ENCODE results near the gene UBR3.

UBR3 gene

DNA sequence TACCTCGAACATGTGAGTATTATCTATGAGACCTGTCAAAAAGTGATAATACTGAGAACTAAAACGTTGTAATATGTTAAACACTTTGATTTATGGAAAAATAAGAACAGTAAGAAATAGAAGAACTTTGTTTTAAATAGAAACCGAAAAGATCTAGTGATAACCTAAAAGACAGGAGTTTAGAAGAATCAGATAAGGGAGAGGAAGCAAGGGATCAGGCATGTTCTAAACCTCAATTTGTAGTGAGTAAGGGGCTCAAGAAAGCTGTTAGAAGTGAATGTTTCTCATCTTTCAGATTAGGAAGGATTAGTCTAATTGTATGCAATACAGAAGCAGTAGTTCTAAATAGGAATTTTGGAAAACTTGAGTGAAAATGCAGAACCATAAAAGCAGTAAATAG, 182.0 kb downstream of the UBR3 start:
- DNase-seq, result no peak

DNA sequence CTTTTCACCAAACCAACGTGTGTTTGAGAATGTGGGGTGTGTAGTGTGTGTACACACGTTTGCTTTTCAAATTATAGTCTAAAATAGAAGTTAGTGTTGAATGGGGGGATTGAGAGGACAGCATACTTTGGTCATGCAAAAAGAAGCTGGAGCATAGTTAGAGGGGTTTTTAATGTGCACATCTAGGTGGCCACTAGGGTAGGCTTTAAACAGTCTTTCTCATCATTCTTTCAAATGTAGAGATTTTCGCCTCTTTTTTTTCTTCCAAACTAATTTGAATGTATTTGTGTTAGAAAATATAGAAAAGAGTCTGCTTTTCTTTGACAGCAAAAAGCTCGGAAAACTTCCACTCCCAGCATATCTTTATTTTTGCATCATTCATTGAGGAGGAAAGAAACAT, 185.5 kb downstream of the UBR3 start:
- no peak for DNase-seq

DNA sequence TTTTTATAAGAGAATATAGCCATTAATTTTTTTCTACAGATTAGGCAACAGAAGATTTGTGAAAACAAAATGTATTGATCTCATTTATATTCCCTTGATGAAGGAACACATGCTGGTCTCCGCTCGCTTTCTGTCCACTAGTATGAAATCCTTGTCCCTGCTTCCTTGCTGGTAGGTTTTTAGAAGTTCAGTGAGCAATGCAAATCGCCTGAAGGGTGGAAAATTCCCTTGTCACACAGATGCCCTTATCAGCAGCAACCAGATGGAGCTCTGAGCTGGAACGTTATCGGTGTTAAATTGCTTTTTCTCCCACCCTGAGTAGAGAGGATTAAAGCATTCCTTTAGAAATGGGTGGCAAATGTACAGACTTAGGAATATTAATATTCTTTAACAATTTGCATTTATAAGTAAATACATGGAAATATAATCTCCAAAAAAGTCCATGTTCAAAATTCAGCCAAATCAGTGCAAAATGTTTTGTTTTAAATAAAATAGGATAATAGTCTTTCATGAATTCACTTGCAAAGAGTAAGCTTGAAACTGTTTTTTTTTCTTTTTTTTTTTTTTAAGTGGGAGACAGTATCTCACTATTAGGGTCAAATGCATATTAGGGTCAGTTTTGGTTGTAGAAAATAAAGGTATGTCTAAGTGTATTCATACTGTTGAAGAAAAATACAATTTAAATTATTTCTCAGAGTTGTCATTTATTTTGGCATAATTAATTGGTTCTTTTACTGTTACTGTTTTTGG, 186.7 kb downstream of the UBR3 start:
- no peak for DNase-seq

DNA sequence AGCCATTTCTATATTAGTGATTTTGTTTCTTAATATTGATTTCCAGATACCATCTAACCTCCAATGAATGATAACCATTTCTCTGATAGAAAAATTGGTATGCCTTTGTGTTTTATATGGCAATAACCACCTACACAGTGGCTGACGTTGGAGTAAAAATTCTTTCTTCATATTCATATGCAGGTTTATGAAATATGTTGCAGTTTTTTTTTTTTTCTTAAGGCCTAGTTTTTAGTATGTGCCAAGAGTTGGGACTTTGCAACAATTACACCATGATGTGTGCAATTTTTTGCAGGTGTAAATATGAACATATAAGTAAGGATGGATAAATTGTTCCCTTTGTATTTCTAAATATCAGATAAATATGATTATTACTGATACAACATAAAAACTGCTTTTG, 187.5 kb downstream of the UBR3 start:
- no peak for DNase-seq

DNA sequence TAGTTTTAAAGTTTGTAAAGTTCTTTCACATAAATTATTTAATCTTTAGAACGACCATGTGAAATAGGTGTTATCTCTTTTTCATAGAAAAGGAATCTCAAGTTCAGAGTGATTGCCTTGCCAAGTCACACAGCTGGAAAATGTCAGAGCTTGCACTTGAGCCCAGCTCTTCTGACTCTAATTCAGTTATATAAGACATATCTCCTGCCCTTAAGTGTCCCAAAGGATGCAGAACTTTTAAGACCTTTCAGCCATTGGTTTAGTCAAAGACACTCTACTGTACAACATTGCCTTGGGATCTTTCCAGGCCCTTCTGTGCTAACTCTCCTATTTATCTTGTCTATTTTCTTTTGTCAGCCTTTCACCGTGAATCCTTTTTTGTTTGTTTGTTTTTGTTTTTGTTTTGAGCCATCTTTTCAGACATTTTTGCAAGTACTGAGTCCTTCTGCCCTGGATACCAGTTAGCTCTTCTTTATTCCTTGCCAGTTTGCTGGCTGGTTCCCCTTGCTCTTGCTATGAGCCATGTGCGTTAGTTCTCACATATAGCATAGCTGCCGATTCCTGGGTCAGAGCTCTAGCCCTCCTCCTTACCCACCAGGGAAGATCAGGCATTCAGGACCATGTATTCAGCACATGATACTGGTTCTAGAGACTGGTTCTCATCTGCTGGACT, 190.7 kb downstream of the UBR3 start:
- DNase-seq, result no peak

DNA sequence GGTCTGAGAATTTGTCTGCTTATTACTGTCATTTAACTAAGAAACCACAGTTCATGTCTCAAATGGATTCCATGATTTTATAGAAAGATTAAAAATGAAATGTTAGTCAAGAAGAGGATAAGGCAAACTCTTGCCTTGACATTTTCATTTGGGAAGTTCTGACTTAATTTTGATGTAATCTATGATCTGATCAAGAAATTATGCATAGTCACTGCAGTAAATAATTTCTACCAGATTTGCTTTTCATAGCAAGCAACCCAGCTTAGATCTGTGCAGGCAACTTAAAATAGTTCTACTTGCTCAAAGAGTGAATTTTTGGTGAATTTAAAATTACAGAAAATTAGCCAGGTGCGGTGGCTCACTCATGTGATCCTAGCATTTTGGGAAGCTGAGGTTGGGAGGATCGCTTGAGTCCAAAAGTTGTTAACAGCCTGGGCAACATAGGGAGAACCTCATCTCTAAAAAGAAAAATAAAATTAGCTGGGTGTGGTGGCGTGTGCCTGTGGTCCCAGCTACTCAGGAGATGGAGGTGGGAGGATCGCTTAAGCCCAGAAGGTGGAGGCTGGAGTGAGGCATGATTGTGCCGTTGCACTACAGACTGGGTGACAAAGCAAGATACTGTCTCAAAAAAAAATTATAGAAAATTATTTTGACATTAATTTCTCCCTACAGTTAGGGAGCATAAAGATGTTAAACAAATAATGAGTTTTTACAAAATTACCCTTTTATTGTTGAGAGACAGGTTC, 192.0 kb downstream of the UBR3 start:
- DNase-seq, result no peak

DNA sequence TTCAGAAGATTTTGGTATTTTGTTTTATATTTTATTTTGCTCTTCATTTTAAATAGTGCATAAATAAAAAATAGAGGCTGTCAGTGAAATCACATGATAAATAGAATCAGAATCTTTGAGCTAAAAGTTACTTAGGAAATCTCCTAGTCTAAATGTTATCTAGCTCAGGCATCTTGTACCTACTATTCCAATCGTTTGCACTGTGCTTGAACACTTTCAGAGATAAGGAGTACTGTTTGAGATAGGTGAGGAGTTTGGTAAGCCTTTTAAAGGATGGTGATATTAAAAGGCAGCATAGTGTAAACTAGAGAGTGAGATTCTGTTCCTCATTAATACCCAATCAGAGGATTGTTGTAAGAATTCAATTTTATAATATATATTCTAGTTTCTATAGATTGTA, 193.5 kb downstream of the UBR3 start:
- no peak for DNase-seq

DNA sequence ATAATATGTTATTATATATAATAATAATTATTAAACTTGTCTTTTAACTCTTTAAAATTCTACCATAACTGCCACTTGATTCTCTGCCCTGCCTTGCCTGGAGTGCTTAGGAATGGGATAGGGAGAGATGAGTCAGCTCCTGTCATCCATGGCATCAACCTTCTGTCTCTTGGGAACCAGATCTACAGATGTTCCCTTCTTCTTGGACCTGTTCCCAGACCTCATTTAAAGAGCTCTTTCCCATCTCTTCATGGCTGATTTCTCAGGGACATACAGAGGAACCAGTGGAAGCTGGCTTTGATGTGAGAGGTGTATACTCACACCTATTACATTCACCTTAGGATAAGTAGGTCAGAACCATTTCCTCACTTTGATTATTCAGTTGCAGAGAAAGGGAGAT, 195.4 kb downstream of the UBR3 start:
- no peak for DNase-seq

DNA sequence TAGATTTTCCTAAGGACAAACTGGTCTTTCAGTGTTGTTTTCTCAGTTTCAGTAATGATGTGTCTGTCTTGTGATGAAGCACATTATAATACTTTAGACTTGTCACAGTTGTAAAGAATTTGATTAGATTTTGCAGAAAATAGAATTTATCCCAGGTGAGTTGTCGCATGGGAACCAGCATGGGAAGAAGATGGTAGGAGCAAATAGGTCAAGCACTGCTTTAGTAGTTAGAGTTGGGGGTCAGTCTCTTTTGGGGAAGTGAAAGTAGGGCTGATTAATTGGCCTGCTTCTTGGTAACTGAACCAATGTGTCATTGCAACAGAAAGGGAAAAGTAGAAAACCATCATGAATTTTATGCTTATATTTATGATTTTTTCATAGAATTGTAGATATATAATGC, 197.5 kb downstream of the UBR3 start:
- DNase-seq, result no peak

DNA sequence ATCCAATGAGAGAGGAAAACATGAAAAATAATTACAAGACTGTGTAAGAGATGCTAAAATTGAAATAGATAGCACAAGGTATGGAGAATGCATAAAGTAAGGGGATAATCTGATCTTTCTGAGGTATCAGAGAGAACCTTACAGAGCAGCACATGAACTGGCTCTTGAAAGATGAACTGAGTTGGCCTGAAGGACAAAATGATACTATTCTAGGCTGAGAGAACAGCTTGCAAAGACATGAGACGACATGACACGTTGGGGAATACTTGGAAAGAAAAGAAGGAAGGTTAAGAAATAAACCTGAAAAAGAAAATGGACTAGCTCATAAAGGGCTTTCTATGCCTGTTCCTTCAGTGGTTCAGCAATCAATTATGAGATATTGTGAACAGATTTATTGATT, 198.0 kb downstream of the UBR3 start:
- no peak for DNase-seq

DNA sequence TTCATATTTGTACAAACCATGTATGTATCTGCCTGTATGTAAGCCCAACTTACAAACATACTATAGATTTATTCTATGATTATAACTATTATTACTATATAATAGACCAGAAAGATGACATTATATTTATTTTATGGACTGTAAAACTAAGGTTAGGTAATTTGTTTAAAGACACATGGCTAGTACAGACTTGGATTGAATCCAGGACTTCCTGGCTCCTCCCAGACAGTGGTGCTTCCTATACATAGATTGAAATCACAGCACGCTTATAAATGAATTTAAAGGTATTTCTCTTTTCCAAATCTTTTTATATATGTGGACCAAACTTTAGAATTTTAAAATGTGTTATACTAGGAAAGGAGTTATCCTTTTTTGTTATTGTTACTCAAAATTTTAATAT, 199.1 kb downstream of the UBR3 start:
- DNase-seq, result no peak

DNA sequence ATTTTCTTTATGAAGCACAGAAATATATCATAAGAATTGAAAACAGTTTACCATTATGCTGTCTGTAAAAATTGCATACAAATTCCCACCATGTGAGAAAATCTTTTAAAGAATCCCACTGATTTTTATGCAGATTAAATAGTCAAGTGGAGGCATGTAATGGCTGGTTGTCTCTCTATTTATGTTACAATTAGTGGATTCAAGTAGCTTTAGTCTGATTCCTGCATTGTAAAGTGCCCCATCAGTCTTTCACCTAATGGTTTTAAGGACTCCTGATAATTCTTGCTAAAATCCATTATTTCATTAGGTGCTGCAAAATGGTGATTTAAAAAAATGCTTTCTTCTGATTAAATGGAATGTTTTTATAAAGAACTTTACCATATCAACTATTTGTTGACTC, 202.3 kb downstream of the UBR3 start:
- DNase-seq, result no peak

DNA sequence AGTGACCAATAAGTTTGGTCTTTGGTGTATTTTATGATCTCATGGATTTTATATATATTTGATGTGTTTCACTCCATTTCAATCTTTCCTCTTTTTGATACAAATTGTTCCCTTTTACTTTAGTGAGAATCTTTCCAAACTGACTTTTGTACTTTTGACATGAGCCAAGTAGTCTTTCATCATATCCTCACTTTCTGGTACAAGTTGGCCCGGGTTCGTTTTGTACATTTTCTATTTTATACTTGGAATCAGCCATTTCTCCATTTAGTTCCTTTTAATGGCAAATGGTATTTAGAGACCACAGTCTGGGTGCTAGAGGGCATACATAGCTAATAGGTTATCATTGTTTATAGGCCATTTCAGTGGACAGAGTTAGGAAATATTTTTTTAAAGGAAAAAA, 202.8 kb downstream of the UBR3 start:
- DNase-seq, result no peak

DNA sequence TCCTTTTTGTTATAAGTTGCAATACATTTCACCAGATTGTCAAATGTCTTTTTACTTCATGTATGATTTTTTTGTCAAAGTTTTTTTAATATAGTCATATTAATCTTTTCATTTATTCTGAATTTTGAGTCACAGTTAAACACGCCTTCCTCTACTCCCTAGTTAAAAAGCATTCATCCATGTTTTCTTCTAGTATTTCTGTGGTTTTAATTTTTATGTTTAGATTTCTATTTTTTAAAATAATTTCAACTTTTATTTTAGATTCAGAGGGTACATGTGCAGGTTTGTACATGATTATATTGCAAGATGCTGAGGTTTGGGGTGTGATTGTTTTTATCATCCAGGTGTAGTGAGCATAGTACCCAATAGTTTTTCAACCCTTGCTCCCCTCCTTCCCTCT, 204.0 kb downstream of the UBR3 start:
- DNase-seq, result no peak

DNA sequence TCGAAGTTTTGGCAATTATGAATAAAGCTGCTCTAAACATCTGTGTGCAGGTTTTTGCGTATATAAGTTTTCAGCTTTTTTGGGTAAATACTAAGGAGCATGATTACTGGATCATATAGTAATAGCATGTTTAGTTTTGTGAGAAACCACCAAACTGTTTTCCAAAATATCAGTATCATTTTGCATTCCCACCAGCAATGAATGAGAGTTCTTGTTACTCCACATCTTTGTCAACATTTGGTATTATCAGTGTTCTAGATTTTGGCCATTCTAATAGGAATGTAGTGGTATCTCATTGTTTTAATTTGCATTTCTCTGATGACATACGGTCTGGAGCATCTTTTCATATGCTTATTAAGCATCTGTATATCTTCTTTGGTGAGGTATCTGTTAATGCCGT, 207.3 kb downstream of the UBR3 start:
- DNase-seq, result no peak

DNA sequence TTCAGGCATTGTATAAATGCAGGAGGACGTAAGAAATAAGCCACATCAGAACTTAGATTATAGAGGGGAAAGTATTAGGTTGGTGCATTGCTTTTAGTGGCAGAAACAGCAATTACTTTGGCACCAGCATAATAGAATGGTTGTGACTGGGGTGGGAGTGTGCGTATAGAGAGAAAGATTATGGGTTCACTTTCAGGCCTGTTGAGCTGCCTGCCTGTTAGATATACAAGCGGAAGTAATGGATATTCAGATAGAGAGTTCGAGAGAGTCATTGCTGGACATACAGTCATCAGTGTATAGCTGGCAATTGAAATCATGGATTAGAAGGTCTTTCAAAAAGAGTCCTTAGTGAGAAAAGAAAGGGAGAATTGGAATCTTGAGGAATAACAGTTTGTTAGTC, 211.5 kb downstream of the UBR3 start:
- no peak for DNase-seq

DNA sequence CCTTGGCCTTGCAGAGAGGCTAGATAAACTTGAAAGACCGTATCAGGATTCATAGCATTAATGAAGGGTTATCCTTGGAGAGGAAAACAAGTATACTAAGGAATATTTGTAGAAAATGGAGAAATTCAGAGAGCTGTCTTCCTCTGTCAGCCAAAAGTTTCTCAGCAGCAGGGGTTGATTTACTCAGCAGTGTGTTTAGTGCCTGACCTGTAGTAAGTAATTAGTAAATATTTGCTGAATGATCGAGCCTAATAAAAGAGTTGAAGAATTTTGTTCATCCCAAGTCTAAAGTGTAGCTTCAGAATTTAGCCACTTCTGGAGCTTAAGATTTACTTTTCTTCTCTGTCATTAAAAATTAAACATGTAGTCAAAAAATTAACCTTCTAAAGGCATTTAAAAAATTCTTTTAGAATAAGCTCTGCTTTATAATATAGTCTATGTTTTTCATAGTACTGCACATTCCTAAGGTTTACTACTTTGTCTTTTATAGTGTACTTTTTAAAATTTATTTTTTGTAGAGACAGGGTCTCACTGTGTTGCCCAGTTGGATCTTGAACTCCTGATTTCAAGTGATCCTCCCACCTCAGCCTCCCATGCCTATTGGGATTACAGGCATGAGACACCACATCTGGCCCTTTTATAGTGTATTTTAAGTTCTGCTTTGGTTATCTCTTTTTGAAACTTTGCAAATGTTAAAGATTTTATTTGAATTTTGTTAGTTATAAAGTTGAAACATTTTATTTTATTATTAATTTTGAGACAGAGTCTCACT, 212.3 kb downstream of the UBR3 start:
- no peak for DNase-seq

DNA sequence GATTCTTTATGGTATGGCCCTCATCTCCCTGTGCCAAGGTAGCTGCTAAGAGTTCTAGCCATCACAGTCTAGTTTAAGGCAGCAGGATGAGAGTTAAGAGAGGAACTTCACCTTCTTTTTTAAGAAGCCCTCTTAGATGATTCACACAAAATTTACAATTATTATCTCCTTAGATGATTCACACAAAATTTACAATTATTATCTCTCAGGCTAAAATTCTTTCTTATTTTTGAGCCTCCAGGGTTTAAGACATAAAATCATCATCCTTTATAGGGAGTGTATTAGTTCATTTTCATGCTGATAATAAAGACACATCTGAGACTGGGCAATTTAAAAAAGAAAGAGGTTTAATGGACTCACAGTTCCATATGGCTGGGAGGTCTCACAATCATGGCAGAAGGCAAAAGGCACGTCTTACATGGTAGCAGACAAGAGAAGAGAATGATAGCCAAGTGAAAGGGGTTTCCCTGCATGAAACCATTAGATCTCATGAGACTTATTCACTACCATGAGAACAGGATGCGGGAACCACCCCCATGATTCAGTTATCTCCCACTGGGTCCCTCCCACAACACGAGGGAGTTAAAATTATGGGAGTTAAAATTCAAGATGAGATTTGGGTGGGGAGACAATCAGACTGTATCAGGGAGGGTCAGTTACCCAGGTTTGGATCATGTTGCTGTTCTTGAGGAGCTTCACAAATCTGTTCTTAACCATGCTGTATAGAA, 217.7 kb downstream of the UBR3 start:
- DNase-seq, result no peak

DNA sequence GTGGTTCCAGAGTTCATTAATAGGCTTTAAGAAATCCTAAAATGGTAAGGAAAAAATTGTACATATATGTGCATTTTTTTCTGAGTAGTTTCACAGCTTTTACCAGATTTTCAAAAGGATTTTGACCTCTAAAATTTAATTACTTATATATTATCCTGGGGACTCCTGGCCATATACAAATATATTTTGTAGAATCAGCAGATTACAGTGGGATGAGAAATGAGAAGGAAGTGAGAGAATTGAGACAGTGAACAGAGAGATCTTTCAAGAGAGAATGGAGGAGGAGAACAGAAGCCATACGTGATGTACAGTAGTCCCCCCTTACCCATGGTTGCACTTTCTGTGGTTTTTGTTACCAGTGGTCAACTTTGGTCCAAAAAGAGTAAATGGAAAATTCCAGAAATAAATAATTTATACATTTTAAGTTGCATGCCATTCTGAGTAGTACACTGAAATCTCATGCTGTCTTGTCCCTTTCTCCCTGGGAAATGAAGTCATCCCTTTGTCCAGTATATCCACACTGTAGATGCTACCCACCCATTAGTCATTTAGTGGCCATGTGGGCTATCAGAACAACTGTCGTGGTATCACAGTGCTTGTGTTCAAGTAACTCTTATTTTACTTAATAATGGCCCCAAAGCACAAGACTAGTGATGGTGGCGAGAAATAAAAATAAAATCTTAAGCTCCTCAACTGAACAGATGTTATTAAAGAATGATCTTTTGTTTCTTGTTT, 220.2 kb downstream of the UBR3 start:
- DNase-seq, result no peak

DNA sequence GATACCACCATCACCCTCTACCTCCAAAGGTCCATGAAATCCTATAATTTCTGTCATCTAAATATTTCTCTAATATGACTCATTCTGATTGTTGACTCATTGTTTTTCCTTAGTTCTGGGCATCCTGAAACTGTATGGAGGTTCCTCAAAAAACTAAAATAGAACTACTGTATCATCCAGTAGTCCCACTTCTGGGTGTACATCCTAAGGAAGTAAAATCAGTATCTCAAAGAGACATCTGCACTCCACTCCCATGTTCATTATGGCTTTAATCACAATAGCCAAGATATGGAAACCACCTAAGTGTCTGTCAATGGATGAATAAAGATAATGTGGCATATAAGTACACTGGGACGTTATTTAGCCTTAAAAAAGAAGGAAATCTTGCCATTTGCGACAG, 224.9 kb downstream of the UBR3 start:
- DNase-seq, result no peak

DNA sequence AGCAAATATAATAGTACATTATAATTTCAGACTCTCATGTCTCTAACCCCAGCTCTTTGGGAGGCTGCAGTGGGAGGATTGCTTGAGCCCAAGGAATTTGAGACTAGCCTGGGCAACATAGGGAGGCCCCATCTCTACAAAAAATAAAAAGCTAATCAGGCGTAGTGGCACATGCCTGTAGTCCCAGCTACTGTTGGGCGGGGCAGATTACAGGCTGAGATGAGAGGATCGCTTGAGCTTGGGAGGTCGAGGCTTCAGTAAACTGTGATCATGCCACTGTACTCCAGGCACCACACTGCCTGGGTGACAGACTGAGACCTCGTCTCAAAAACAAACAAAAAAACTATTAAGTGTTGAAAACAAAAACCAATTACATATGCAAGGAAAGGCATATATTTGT, 227.7 kb downstream of the UBR3 start:
- no peak for DNase-seq

DNA sequence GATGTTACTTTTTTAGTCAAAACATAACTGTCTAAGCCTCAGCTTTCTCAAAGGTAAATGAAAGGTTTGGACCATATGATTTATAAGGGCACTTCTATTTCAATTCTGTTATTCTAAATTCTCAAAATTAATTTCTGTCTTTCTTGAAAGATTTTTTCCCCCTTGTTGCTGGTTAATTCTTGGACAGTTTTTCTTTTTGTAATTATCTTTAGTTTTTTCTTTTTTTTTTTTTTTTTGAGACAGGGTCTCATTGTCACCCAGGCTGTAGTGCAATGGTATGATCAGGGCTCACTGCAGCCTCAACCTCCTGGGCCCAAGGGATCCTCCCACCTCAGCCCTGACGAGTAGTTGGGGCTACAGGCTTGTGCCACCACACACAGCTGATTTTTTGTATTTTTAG, 229.6 kb downstream of the UBR3 start:
- no peak for DNase-seq
